Panc1 (cell line): ENCODE measurements around the gene APOO. TPM values are rescaled to one million over a fixed set of nuclear protein-coding genes. Genes with fewer than 3 reads are reported as not detected.

Experiments
- ATAC-seq: fragments of 200-7000 bp; cut with Tn5 transposase; 2 replicates; pipeline ENCODE4 v1.9.1; 2020; ENCODE audit warnings: mild to moderate bottlenecking, moderate library complexity
- BruUV-seq: library from RNA; stranded (reverse); fragments of 400-500 nt; replicated peaks from 2 replicates; lab custom pipeline; 2021; lab: Mats Ljungman, UMichigan
- CTCF ChIA-PET: fragments of 300-600 bp; sonication (Branson Sonifier 250); formaldehyde crosslinking; loops from one replicate; lab custom pipeline; 2022; ENCODE audit warnings: antibody characterized with exemption; lab: Charles Lee
- POLR2A ChIA-PET: fragments of 300-600 bp; sonication (Branson Sonifier 250); formaldehyde crosslinking; loops from one replicate; lab custom pipeline; 2022; ENCODE audit warnings: antibody characterized with exemption; lab: Charles Lee
- DNase-seq: peaks from one replicate; pipeline ENCODE4 v3.0.0-alpha.2; 2010; ENCODE audit warnings: low read depth, low spot score
- H3K27ac ChIP-seq: 2 replicates; pipeline ENCODE4 v1.5.1; 2011; ENCODE audit warnings: mild to moderate bottlenecking, low read length, inconsistent platforms
- H3K27me3 ChIP-seq: fragments of 200-500 bp; sonication (Bioruptor generic); 2 replicates; pipeline ENCODE4 v1.6.0; 2014; ENCODE audit warnings: low read length, inconsistent platforms; ENCODE audit not compliant: control insufficient read depth, insufficient read depth
- H3K36me3 ChIP-seq: fragments of 200-500 bp; sonication (Bioruptor generic); 2 replicates; pipeline ENCODE4 v1.5.1; 2014; ENCODE audit warnings: inconsistent platforms, mild to moderate bottlenecking, low read length, moderate library complexity; ENCODE audit not compliant: control insufficient read depth, insufficient read depth
- H3K4me1 ChIP-seq: 2 replicates; pipeline ENCODE4 v1.5.1; 2011; ENCODE audit warnings: inconsistent platforms, mild to moderate bottlenecking, low read length, moderate library complexity; ENCODE audit not compliant: control insufficient read depth, insufficient read depth
- H3K4me3 ChIP-seq, 2 experiments: 2 replicates each; pipeline ENCODE4 v1.5.1; 2011 to 2012; ENCODE audit warnings: low read depth in 2 of 2, low read length in 2 of 2, mild to moderate bottlenecking in 2 of 2, inconsistent platforms in 1 of 2, moderate library complexity in 1 of 2
- H3K9me3 ChIP-seq: fragments of 200-500 bp; sonication (Bioruptor generic); 2 replicates; pipeline ENCODE4 v1.5.1; 2014; ENCODE audit warnings: low read depth, mild to moderate bottlenecking, inconsistent platforms, low read length, moderate library complexity; ENCODE audit not compliant: control insufficient read depth, insufficient read depth
- POLR2AphosphoS5 ChIP-seq: IDR thresholded peaks from 2 replicates; pipeline ENCODE4 v1.6.1; 2012; ENCODE audit warnings: mild to moderate bottlenecking, low read depth, low read length, moderate library complexity
- SIN3A ChIP-seq: IDR thresholded peaks from 2 replicates; pipeline ENCODE4 v1.6.1; 2012; ENCODE audit warnings: low read depth, mild to moderate bottlenecking, low read length, moderate library complexity, borderline replicate concordance; ENCODE audit not compliant: insufficient read depth
- TCF7L2 ChIP-seq: IDR thresholded peaks from 2 replicates; pipeline ENCODE4 v1.6.1; 2011; ENCODE audit warnings: mild to moderate bottlenecking, low read depth, low read length, inconsistent platforms
- in situ Hi-C: cut with HindIII; loops from 2 replicates; pipeline ENCODE4 v1.10.0; 2016; ENCODE audit warnings: low sequenced_read_pairs, low pct_unique_long_range_greater_than_20kb
- intact Hi-C: fragments of 100-400 bp; cut with micrococcal nuclease; formaldehyde crosslinking; loops from one replicate; pipeline ENCODE4 v1.10.0; 2022; ENCODE audit not compliant: unreplicated experiment
- total RNA-seq: library from RNA; stranded (reverse); gene quantifications from one replicate; pipeline ENCODE4 v1.2.1, GENCODE V29; 2021; ENCODE audit not compliant: unreplicated experiment
- TF ChIP-seq, protein P1 (sequence below), 2 experiments: IDR thresholded peaks; 2 replicates each; pipeline ENCODE4 v1.6.1; 2011 to 2012; ENCODE audit warnings: low read depth in 2 of 2, control low read depth in 1 of 2, low read length in 1 of 2, mild to moderate bottlenecking in 1 of 2, moderate library complexity in 1 of 2; ENCODE audit not compliant: insufficient read depth in 1 of 2
- TF ChIP-seq, protein P2 (sequence below): fragments of 450-650 bp; IDR thresholded peaks from 2 replicates; pipeline ENCODE4 v1.5.1; 2017; ENCODE audit warnings: mild to moderate bottlenecking

The APOO gene
- total RNA-seq, 1 experiment from 2014 or later = 36.8 TPM

DNA sequence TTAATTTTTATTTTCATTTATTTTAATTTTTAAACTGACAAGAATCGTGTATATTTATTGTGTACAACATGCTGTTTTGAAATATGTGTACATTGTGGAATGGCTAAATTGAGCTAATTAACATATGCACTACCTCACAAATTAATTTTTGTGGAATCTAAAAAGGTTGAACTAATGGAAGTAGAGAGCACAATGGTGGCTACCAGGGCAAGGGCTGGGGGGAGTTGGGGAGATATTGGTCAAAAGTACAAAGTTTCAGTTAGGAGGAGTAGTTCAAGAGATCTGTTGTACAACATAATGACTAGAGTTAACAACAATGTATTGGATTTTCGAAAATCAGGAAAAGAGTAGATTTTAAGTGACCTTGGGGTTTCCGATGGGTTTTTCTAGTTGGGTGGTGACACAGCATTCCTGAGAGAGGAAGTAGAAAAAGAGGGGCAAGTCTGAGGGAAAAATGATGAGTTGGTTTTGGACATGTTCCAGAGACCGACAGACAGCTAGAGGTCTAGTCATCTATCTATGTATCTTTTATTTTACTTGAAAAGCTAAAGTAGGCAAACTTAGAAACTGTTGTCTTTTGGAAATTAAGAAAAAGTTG is 23.2 kb downstream of the APOO start:
- no peak for TF ChIP-seq SIN3A
- TF ChIP-seq, protein P1, sequence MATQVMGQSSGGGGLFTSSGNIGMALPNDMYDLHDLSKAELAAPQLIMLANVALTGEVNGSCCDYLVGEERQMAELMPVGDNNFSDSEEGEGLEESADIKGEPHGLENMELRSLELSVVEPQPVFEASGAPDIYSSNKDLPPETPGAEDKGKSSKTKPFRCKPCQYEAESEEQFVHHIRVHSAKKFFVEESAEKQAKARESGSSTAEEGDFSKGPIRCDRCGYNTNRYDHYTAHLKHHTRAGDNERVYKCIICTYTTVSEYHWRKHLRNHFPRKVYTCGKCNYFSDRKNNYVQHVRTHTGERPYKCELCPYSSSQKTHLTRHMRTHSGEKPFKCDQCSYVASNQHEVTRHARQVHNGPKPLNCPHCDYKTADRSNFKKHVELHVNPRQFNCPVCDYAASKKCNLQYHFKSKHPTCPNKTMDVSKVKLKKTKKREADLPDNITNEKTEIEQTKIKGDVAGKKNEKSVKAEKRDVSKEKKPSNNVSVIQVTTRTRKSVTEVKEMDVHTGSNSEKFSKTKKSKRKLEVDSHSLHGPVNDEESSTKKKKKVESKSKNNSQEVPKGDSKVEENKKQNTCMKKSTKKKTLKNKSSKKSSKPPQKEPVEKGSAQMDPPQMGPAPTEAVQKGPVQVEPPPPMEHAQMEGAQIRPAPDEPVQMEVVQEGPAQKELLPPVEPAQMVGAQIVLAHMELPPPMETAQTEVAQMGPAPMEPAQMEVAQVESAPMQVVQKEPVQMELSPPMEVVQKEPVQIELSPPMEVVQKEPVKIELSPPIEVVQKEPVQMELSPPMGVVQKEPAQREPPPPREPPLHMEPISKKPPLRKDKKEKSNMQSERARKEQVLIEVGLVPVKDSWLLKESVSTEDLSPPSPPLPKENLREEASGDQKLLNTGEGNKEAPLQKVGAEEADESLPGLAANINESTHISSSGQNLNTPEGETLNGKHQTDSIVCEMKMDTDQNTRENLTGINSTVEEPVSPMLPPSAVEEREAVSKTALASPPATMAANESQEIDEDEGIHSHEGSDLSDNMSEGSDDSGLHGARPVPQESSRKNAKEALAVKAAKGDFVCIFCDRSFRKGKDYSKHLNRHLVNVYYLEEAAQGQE (IDR thresholded peaks at IDR 0.05; ENCODE audit: insufficient read depth in 1 of 2, low read depth in 2 of 2, low read length in 1 of 2) = no peak
- no peak for TF ChIP-seq POLR2AphosphoS5
- TF ChIP-seq, protein P2, sequence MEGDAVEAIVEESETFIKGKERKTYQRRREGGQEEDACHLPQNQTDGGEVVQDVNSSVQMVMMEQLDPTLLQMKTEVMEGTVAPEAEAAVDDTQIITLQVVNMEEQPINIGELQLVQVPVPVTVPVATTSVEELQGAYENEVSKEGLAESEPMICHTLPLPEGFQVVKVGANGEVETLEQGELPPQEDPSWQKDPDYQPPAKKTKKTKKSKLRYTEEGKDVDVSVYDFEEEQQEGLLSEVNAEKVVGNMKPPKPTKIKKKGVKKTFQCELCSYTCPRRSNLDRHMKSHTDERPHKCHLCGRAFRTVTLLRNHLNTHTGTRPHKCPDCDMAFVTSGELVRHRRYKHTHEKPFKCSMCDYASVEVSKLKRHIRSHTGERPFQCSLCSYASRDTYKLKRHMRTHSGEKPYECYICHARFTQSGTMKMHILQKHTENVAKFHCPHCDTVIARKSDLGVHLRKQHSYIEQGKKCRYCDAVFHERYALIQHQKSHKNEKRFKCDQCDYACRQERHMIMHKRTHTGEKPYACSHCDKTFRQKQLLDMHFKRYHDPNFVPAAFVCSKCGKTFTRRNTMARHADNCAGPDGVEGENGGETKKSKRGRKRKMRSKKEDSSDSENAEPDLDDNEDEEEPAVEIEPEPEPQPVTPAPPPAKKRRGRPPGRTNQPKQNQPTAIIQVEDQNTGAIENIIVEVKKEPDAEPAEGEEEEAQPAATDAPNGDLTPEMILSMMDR = no peak
- TF ChIP-seq TCF7L2 = no peak
- POLR2A ChIA-PET = interaction anchor here (0.6 kb wide), 1 partner anchor 13 kb away, joined by 3 read pairs; no protein-coding TSS in a partner anchor
- Histone ChIP-seq H3K9me3 (no peaks in the 10 kb centered on the region), H3K36me3 (no peaks in the 10 kb centered on the region), H3K4me3 (no peak overlapping the region), H3K27ac (peak overlapping the region; percentile 86), H3K27me3 (no peaks in the 10 kb centered on the region), H3K4me1 (peaks cover 17% of the 10 kb centered on the region)
- in situ Hi-C loops (no loop called here), intact Hi-C loops (no loop called here)
- DNase-seq (no peak), ATAC-seq (no peak)
- CTCF ChIA-PET = interaction anchor here (1.4 kb wide), 1 partner anchor 17 kb away, joined by 4 read pairs; no protein-coding TSS in a partner anchor
- BruUV-seq = no TSS peak

DNA sequence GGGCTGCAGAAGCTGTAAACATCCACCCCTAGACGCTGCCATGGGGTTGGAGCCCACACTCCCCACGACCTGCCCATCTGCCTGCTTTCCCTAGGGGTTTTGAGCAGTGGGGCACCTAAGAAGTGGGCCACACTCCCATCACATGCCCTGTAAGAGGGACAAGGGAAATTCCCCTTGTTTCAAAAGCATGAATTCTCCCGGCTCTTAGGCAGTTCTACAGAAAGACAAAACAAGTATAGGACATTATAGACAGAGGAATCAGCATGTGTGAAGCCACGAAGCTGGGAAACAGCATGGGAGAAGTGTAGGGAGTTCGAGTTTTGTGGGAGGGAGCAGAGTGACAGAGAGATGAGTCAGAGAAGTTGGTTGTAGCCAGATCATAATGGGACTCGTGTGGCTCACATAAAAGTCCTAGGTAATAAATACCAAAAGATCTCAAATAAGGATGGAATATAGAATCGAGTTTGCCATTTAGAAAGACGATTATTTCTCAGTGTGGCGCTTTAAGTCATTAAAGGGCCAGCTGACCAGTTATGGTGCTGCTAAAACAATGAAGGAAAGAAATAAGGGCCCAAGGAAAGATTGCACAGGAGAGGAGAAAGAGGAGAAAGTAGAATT is 23.9 kb downstream of the APOO start:
- Histone ChIP-seq H3K27me3 (no peaks in the 10 kb centered on the region), H3K4me3 (peak overlapping the region; percentile 16 to 29; a peak in 3 of 4 replicates), H3K9me3 (no peaks in the 10 kb centered on the region), H3K4me1 (peaks cover 17% of the 10 kb centered on the region), H3K36me3 (no peaks in the 10 kb centered on the region), H3K27ac (peak overlapping the region; percentile 86)
- intact Hi-C loops = no loop called here
- ChIA-PET POLR2A (no interaction called here), CTCF (interaction anchor here (1.4 kb wide), 1 partner anchor 18 kb away, joined by 4 read pairs; no protein-coding TSS in a partner anchor)
- BruUV-seq = no TSS peak
- in situ Hi-C loops = no loop called here
- TF ChIP-seq, protein P2 = no peak
- TF ChIP-seq, protein P1 (IDR thresholded peaks at IDR 0.05; ENCODE audit: insufficient read depth in 1 of 2, low read depth in 2 of 2, low read length in 1 of 2) = no peak
- TF ChIP-seq POLR2AphosphoS5 (no peak), TCF7L2 (no peak), SIN3A (no peak)
- no peak for DNase-seq
- ATAC-seq = peak; percentile 93
